ENCODE results near the gene LUZP2.

- TF ChIP-seq CTCF (IDR thresholded peaks at IDR 0.05; ENCODE audit: insufficient read depth, low read length, poor library complexity, severe bottlenecking) (no peak), EZH2phosphoT487 (conservative IDR thresholded peaks at IDR 0.05; ENCODE audit: low read length) (no peak)
Observed at GRCh38 chr11:24567380-24567779, 70.5 kb downstream of the LUZP2 start.
